ENCODE measurements around the gene TSC22D4. TPM values are rescaled to one million over a fixed set of nuclear protein-coding genes. Genes with fewer than 3 reads are reported as not detected.

The TSC22D4 gene
- total and polyA plus RNA-seq, 7 experiments from 2014 or later = 23.7 to 124 (median 112) TPM

Other genes starting within 250 kb of the TSC22D4 start
- gene SPDYE3, start 171.5 kb downstream of the TSC22D4 start, total RNA-seq = not detected
- 1 to 10 TPM; 8.5 to 8.7 TPM for gene SPDYE3, start 171.5 kb downstream of the TSC22D4 start, polyA plus RNA-seq
- gene PILRB, start 121.1 kb downstream of the TSC22D4 start, total RNA-seq = 100 to 1,000 TPM in 4 of 5 experiments, 10 to 100 TPM in 1; 79.1 to 137 (median 120) TPM
- gene PILRB, start 121.1 kb downstream of the TSC22D4 start, polyA plus RNA-seq = 10 to 100 TPM in 1 of 2 donors, 1 to 10 TPM in 1; 1.1 to 11.1 TPM
- gene PILRA, start 105.7 kb downstream of the TSC22D4 start, total RNA-seq = 100 to 1,000 TPM in 1 of 5 experiments, 10 to 100 TPM in 4; 13.0 to 118 (median 14.3) TPM
- 1 to 10 TPM in 1 of 2 donors, under 1 TPM in 1; 0.40 to 1.1 TPM for gene PILRA, start 105.7 kb downstream of the TSC22D4 start, polyA plus RNA-seq
- 10 to 100 TPM in 3 of 5 experiments, 1 to 10 TPM in 2; 4.1 to 18.6 (median 10.3) TPM for gene ZCWPW1, start 50.5 kb downstream of the TSC22D4 start, total RNA-seq
- gene ZCWPW1, start 50.5 kb downstream of the TSC22D4 start, polyA plus RNA-seq = 1 to 10 TPM; 5.6 to 5.9 TPM
- gene MEPCE, start 49.4 kb downstream of the TSC22D4 start, total RNA-seq = 10 to 100 TPM; 47.9 to 68.2 (median 65.1) TPM
- 10 to 100 TPM; 12.2 to 20.5 TPM for gene MEPCE, start 49.4 kb downstream of the TSC22D4 start, polyA plus RNA-seq
- 10 to 100 TPM; 33.5 to 80.0 (median 65.7) TPM for gene PPP1R35, start 42.7 kb downstream of the TSC22D4 start, total RNA-seq
- gene PPP1R35, start 42.7 kb downstream of the TSC22D4 start, polyA plus RNA-seq = 10 to 100 TPM; 25.1 to 52.7 TPM
- 1 to 10 TPM; 1.6 to 7.8 (median 2.2) TPM for gene SPACDR, start 15.0 kb downstream of the TSC22D4 start, total RNA-seq
- under 1 TPM in 1 of 2 donors, not detected in 1; 0.85 TPM for gene SPACDR, start 15.0 kb downstream of the TSC22D4 start, polyA plus RNA-seq
- under 1 TPM; 0.11 to 0.64 (median 0.44) TPM for gene NYAP1, start 4.7 kb upstream of the TSC22D4 start, total RNA-seq
- gene NYAP1, start 4.7 kb upstream of the TSC22D4 start, polyA plus RNA-seq = not detected
- gene AGFG2, start 60.0 kb upstream of the TSC22D4 start, total RNA-seq = 10 to 100 TPM; 15.8 to 42.4 (median 23.3) TPM
- 1 to 10 TPM; 5.7 to 9.8 TPM for gene AGFG2, start 60.0 kb upstream of the TSC22D4 start, polyA plus RNA-seq
- 100 to 1,000 TPM in 2 of 5 experiments, 10 to 100 TPM in 3; 29.1 to 174 (median 71.3) TPM for gene SAP25, start 94.7 kb upstream of the TSC22D4 start, total RNA-seq
- gene SAP25, start 94.7 kb upstream of the TSC22D4 start, polyA plus RNA-seq = under 1 TPM in 1 of 2 donors, not detected in 1; 0.48 TPM
- gene LRCH4, start 106.9 kb upstream of the TSC22D4 start, total RNA-seq = 100 to 1,000 TPM; 199 to 504 (median 407) TPM
- 100 to 1,000 TPM; 143 to 199 TPM for gene LRCH4, start 106.9 kb upstream of the TSC22D4 start, polyA plus RNA-seq
- 1 to 10 TPM in 4 of 5 experiments, under 1 TPM in 1; 0.75 to 3.1 (median 1.7) TPM for gene FBXO24, start 107.1 kb upstream of the TSC22D4 start, total RNA-seq
- gene FBXO24, start 107.1 kb upstream of the TSC22D4 start, polyA plus RNA-seq = 1 to 10 TPM; 2.0 TPM
- 10 to 100 TPM in 1 of 5 experiments, 1 to 10 TPM in 4; 9.1 to 11.7 (median 9.5) TPM for gene PCOLCE, start 123.1 kb upstream of the TSC22D4 start, total RNA-seq
- gene PCOLCE, start 123.1 kb upstream of the TSC22D4 start, polyA plus RNA-seq = under 1 TPM in 1 of 2 donors, not detected in 1; 0.64 TPM
- 10 to 100 TPM in 4 of 5 experiments, 1 to 10 TPM in 1; 8.8 to 54.9 (median 13.1) TPM for gene MOSPD3, start 133.3 kb upstream of the TSC22D4 start, total RNA-seq
- 10 to 100 TPM; 20.4 to 20.6 TPM for gene MOSPD3, start 133.3 kb upstream of the TSC22D4 start, polyA plus RNA-seq
- 10 to 100 TPM in 1 of 5 experiments, 1 to 10 TPM in 4; 1.8 to 14.4 (median 4.0) TPM for gene TFR2, start 162.3 kb upstream of the TSC22D4 start, total RNA-seq
- gene TFR2, start 162.3 kb upstream of the TSC22D4 start, polyA plus RNA-seq = 1 to 10 TPM in 1 of 2 donors, under 1 TPM in 1; 0.55 to 1.3 TPM
- gene ACTL6B, start 177.2 kb upstream of the TSC22D4 start, total RNA-seq = not detected
- gene ACTL6B, start 177.2 kb upstream of the TSC22D4 start, polyA plus RNA-seq = not detected
- gene GNB2, start 194.5 kb upstream of the TSC22D4 start, total RNA-seq = 100 to 1,000 TPM in 4 of 5 experiments, 10 to 100 TPM in 1; 98.2 to 215 (median 132) TPM
- gene GNB2, start 194.5 kb upstream of the TSC22D4 start, polyA plus RNA-seq = 10 to 100 TPM; 35.8 to 53.2 TPM
- 100 to 1,000 TPM in 2 of 5 experiments, 10 to 100 TPM in 3; 48.3 to 125 (median 91.4) TPM for gene GIGYF1, start 215.0 kb upstream of the TSC22D4 start, total RNA-seq
- 1 to 10 TPM; 1.4 to 2.9 TPM for gene GIGYF1, start 215.0 kb upstream of the TSC22D4 start, polyA plus RNA-seq
- gene POP7, start 226.9 kb upstream of the TSC22D4 start, total RNA-seq = 10 to 100 TPM in 4 of 5 experiments, 1 to 10 TPM in 1; 8.9 to 38.2 (median 15.0) TPM
- gene POP7, start 226.9 kb upstream of the TSC22D4 start, polyA plus RNA-seq = 10 to 100 TPM; 37.3 to 56.4 TPM
- not detected for gene EPO, start 241.3 kb upstream of the TSC22D4 start, total RNA-seq
- gene EPO, start 241.3 kb upstream of the TSC22D4 start, polyA plus RNA-seq = not detected

Measured in naive thymus-derived CD4-positive, alpha-beta T cell (primary cell).